ENCODE measurements around the gene OAS3.
A peak's percentile ranks its signal among the peaks of the same experiment; 100 is the strongest.
"Not testable (repeated sequence)": the region's sequence is repeated elsewhere in the genome, so short reads cannot be mapped to it uniquely, and the experiment has no call there.

OAS3 gene, protein sequence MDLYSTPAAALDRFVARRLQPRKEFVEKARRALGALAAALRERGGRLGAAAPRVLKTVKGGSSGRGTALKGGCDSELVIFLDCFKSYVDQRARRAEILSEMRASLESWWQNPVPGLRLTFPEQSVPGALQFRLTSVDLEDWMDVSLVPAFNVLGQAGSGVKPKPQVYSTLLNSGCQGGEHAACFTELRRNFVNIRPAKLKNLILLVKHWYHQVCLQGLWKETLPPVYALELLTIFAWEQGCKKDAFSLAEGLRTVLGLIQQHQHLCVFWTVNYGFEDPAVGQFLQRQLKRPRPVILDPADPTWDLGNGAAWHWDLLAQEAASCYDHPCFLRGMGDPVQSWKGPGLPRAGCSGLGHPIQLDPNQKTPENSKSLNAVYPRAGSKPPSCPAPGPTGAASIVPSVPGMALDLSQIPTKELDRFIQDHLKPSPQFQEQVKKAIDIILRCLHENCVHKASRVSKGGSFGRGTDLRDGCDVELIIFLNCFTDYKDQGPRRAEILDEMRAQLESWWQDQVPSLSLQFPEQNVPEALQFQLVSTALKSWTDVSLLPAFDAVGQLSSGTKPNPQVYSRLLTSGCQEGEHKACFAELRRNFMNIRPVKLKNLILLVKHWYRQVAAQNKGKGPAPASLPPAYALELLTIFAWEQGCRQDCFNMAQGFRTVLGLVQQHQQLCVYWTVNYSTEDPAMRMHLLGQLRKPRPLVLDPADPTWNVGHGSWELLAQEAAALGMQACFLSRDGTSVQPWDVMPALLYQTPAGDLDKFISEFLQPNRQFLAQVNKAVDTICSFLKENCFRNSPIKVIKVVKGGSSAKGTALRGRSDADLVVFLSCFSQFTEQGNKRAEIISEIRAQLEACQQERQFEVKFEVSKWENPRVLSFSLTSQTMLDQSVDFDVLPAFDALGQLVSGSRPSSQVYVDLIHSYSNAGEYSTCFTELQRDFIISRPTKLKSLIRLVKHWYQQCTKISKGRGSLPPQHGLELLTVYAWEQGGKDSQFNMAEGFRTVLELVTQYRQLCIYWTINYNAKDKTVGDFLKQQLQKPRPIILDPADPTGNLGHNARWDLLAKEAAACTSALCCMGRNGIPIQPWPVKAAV

GRCh38 chr12:112937741-112938719 lies at the start of gene OAS3:
TSS of gene OAS3 (plus strand) at chr12:112938474. CDS start at chr12:112938531, 57 bp downstream.
- peak; percentile 72 for DNase-seq

DNA sequence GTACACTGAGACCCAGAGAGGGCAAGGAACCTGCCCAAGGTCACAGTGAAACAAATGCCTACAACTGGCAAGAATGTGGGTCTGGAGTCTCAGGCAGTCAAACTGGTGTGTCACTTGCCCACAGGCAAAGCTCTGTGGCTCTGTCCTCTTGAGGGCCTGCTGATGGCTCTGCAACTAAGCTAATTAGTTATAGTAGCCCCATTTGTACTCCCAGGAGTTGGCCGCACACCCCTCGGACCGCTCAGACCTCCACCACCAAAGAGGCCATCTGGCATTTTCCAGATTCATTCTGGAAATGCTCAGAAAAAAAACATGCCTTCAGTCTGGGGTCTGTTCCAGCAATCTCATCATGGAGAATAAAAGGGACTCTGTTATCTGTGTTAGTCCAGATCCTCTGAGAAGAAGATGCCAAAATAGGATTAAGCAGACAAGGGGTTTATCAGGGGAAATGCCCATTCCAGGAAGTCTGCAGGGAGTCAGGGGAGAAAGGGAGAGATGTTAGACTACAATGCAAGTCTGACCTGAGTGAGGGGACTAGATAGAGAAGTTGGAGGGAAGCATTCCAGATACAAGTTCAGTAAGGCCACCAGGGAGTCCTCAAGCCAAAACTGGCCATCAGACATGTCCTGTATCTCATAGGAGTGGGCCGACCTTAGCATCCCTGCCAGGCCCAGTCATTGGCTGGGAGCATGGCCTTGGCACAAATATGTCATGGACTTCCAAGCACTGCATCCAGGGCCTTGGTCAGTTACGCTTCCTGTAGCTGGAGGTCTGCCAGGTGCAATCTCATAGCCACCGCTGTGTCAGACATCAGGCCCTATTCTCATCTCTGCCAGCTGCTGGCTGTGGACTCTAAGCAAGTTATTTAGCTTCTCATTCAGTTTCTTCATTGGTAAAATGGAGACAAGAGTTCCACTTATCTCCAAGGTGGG lies 46.9 kb upstream of the OAS3 start:
- DNase-seq: no peak

DNA sequence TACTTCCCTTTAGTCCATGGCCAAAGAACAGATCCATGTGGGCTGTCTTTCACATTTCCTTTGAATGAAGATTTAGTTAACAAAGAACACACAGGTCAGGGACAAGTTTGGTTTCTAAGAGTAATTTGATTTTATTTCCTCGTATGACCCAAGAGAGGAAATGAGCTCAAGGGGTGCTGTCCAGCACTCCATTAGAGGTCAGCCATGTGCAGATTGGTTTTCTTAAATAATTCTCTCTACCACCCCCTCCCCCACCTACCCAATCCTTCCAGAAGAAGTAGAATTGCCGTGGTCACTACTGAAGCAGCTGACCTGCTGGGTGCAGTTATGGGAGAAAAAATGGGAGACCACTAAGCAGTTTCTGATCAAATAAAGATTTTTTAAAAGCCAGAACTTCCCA lies 45.4 kb upstream of the OAS3 start:
- DNase-seq: no peak

GRCh38 chr12:112894128-112894527 lies 44.1 kb upstream of the OAS3 start:
- no peak for DNase-seq

DNA sequence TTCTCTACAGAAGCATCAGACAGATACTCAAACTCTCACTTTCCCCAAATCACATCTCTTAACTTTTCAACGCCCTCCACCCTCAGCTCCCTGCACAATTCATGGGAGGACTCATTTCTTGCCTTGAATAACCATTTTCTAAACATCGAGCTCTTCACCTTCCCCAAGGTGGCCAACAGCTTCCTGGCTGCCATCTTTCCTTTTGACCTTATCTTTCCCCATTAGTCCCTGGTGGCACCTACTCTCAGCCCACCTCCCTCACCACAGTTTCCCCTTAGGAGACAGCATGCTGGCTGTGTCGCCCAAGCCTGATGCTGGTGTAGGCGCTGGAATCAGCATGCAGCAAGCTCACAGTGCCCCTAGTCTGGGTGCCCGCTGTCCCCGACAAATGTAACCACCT lies 39.9 kb upstream of the OAS3 start:
- no peak for DNase-seq

- DNase-seq: peak; percentile 65
Measured at GRCh38 chr12:112900298-112901145, 37.8 kb upstream of the OAS3 start.

GRCh38 chr12:112901271-112901670 lies 37.0 kb upstream of the OAS3 start:
- no peak for DNase-seq

DNA sequence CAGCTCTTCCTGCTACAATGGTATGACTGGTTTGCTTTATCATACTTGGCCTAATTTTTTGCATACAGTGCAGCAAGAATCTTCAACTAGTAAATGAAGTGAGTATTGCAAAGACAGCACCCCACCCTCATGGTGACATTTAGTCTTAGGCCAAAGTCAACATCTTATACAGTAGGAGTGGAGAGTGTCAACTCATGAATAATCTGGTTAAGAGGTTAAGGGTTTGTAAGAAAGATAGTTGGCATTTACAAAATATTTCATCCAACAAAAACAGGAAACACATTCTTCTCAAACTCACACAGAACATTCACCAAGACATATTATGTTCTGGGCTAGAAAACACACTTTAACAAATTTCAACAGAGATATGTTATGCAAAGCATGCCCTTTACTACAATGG lies 33.7 kb upstream of the OAS3 start:
- DNase-seq: no peak

- no peak for DNase-seq
Measured at GRCh38 chr12:112905451-112906089, 32.7 kb upstream of the OAS3 start.

GRCh38 chr12:112906712-112907414 lies 31.4 kb upstream of the OAS3 start, which contains the start of gene OAS1:
TSS of gene OAS1 (plus strand) at chr12:112906962. CDS start at chr12:112907040, 78 bp downstream.
- peak; percentile 69 for DNase-seq

DNA sequence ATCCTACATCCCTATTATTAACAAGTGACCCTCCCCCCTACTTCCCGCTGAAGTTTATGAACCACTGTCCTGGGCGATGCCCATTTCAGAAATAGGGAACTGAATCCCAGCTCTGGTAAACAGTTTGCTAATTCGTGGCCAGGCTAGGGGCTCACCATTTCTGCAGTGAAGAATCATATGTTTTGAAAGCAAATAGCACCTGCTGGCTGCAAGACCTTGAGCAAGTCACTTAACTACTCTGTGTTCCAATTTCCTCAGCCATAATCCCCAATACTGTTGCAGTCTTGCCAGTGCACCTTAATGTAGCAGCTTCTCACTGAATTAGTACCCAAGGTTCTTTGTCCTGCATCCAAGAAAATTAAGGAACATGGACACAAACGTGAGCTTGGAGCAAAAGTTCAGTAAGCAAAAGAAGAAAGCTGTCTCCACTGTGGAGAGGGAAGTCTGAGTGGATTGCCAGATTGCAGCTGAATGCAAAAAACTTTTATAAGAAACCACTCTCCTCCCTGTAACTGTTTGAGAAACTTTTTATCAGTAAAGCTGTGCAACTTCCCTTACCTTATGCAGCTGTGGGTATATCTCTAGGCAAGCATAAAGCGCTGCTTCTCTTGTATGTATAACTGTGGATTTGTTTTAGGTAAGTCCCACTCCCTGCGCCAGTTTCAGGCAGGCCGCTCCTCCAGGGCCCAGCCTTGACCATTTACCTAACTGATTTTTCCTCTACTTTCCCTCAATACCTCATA lies 30.7 kb upstream of the OAS3 start:
- no peak for DNase-seq

DNA sequence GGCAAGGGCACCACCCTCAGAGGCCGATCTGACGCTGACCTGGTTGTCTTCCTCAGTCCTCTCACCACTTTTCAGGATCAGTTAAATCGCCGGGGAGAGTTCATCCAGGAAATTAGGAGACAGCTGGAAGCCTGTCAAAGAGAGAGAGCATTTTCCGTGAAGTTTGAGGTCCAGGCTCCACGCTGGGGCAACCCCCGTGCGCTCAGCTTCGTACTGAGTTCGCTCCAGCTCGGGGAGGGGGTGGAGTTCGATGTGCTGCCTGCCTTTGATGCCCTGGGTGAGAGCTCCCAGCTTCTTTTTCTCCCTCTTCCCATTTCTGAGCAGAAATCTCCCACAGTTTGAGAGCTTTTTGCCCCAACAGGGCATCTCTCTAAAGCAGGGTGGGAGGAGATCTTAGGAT lies 29.7 kb upstream of the OAS3 start:
- no peak for DNase-seq

GRCh38 chr12:112909693-112910092 lies 28.6 kb upstream of the OAS3 start:
- DNase-seq: no peak

GRCh38 chr12:112913038-112913688 lies 25.1 kb upstream of the OAS3 start:
- no peak for DNase-seq

DNA sequence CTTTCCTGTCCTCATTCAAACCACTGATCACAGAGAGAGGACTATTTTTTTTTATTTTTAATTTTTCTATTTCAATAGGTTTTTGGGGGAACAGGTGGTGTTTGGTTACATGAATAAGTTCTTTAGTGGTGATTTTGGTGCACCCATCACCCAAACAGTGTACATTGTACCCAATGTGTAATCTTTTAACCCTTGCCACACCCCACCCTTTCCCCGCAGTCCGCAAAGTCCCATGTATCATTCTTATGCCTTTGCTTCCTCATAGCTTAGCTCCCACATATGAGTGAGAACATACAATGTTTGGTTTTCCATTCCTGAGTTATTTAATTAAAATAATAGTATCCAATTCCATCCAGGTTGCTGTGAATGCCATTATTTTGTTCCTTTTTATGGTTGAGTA lies 24.4 kb upstream of the OAS3 start:
- DNase-seq: not testable (repeated sequence)

- no peak for DNase-seq
Measured at GRCh38 chr12:112916270-112916669, 22.0 kb upstream of the OAS3 start.

- DNase-seq: no peak
Measured at GRCh38 chr12:112919121-112919520, 19.2 kb upstream of the OAS3 start.

DNA sequence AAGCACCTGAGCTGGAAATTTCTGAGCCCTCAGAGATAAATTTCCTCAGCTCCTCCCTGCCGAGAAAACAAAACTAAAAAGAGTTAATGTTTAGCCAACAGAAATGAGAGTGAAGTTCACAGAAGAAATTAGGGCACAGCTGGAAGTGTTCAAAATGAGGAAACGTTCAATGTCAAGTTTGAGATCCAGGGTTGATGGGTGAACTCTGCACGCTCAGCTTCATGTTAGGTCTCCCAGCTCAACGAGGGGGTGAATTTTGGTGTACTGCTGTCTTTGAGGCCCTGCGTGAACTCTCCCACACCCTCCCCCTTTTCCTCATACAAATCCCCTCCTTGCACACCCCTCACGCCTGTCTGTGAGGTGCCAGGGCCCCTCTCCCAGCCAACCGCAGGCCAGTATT lies 13.3 kb upstream of the OAS3 start:
- DNase-seq: no peak

Data from activated CD4-positive, alpha-beta T cell treated with anti-CD3 and anti-CD28 coated beads, Interleukin-10, Interleukin-2, amounts not matched to agents 100 ng/mL and 50 ng/mL, durations not matched to agents 16 hours and 8 hours (primary cell).